Esophagus squamous epithelium (tissue), 5 donors: ENCODE measurements around the gene ZNF30. TPM values are rescaled to one million over a fixed set of nuclear protein-coding genes. Genes with fewer than 3 reads are reported as not detected.
"Not testable (repeated sequence)": the region's sequence is repeated elsewhere in the genome, so short reads cannot be mapped to it uniquely, and the experiment has no call there.

Experiments
- DNase-seq: peaks from one replicate; lab custom pipeline; 2025; lab: John Stamatoyannopoulos, UW
- H3K27ac ChIP-seq, 4 donors: fragments of 200-600 bp; sonication (generic); one replicate each; pipeline ENCODE4 v1.5.1; 2016 to 2019; ENCODE audit warnings: mild to moderate bottlenecking in 1 of 4
- H3K27me3 ChIP-seq, 4 donors: fragments of 200-600 bp; sonication (generic); 1 replicate in 3 of 4; 2 replicates in 1 of 4; pipeline versions ENCODE4 v1.5.1 to v1.6.0; 2017 to 2021; ENCODE audit warnings: antibody characterized with exemption in 1 of 4
- H3K36me3 ChIP-seq, 3 donors: fragments of 200-600 bp; sonication (generic); one replicate each; pipeline ENCODE4 v1.5.1; 2016 to 2019
- H3K4me1 ChIP-seq, 3 donors: fragments of 200-600 bp; sonication (generic); one replicate each; pipeline ENCODE4 v1.5.1; 2017 to 2019
- H3K4me3 ChIP-seq, 4 donors: fragments of 200-600 bp; sonication (generic); 1 replicate in 3 of 4; 2 replicates in 1 of 4; pipeline ENCODE4 v1.5.1; 2016 to 2019; ENCODE audit warnings: mild to moderate bottlenecking in 2 of 4, moderate library complexity in 1 of 4
- H3K9me3 ChIP-seq, 3 donors: fragments of 200-600 bp; sonication (generic); one replicate each; pipeline ENCODE4 v1.5.1; 2016 to 2019
- CTCF ChIP-seq, 6 experiments: fragments of 450-650 bp in 4 of 6; fragments of 200-600 bp in 2 of 6; sonication (generic) in 2 of 6; IDR thresholded peaks; one replicate each; pipeline ENCODE4 v1.5.1; 2016 to 2019; ENCODE audit warnings: antibody characterized with exemption in 6 of 6, mild to moderate bottlenecking in 4 of 6, moderate library complexity in 4 of 6
- POLR2A ChIP-seq, 4 donors: fragments of 450-650 bp; IDR thresholded peaks; one replicate each; pipeline ENCODE4 v1.6.1; 2017; ENCODE audit warnings: antibody characterized with exemption in 4 of 4, mild to moderate bottlenecking in 4 of 4, moderate library complexity in 3 of 4
- WGBS, 2 donors: methylation state at CpG; one replicate each; pipeline ENCODE4 v1.1.5; 2018; 5-methylcytosine and 5-hydroxymethylcytosine counted together
- intact Hi-C: fragments of 100-400 bp; cut with DNase I; formaldehyde crosslinking; loops from one replicate; pipeline ENCODE4 v1.15.0; 2022
- total RNA-seq, 4 donors: library from RNA; depleted of rRNA; stranded (reverse); fragments of >200 nt; gene quantifications; one replicate each; pipeline ENCODE4 v1.1.0, GENCODE V29; 2016
- donor health status: DM: yes; HTN: yes; CAD: no.

Gene ZNF30
- total RNA-seq, 4 donors from 2014 or later: 0.26 to 30.2 (median 1.3) TPM

GRCh38 chr19:34900245-34900644 is 26.5 kb upstream of the ZNF30 start:
- intact Hi-C loops: no loop called here
- no peak for DNase-seq
- Histone ChIP-seq H3K27ac (no peak overlapping the region), H3K4me3 (no peak overlapping the region), H3K4me1 (peaks cover 0 to 7% (median 0%) of the 10 kb centered on the region in 3 donors), H3K9me3 (no peaks in the 10 kb centered on the region), H3K27me3 (peaks cover 0 to 25% (median 6%) of the 10 kb centered on the region in 4 donors), H3K36me3 (no peaks in the 10 kb centered on the region)
- WGBS, 2 donors: 58 to 73% methylated on average over 2 of the region's 2 CpGs
- TF ChIP-seq POLR2A (IDR thresholded peaks at IDR 0.05) (no peak), CTCF (IDR thresholded peaks at IDR 0.05) (no peak)

- Histone ChIP-seq H3K4me3 (no peak overlapping the region), H3K4me1 (peaks cover 0 to 10% (median 0%) of the 10 kb centered on the region in 3 donors), H3K36me3 (no peaks in the 10 kb centered on the region), H3K9me3 (no peaks in the 10 kb centered on the region), H3K27ac (no peak overlapping the region), H3K27me3 (peaks cover 0 to 71% (median 13%) of the 10 kb centered on the region in 4 donors)
- intact Hi-C loops: no loop called here
- DNase-seq: no peak
- no peak for TF ChIP-seq CTCF (IDR thresholded peaks at IDR 0.05)
- TF ChIP-seq POLR2A (IDR thresholded peaks at IDR 0.05): no peak
- 9 to 14% methylated on average over 27 to 37 of the region's 59 CpGs for WGBS, 2 donors
Observed at GRCh38 chr19:34904664-34905527, 21.8 kb upstream of the ZNF30 start.

- no peak for TF ChIP-seq CTCF (IDR thresholded peaks at IDR 0.05)
- TF ChIP-seq POLR2A (IDR thresholded peaks at IDR 0.05): no peak
- WGBS, 2 donors: 82 to 83% methylated on average over 3 of the region's 3 CpGs
- intact Hi-C loops: no loop called here
Observed at GRCh38 chr19:34910770-34911169, 15.9 kb upstream of the ZNF30 start.

GRCh38 chr19:34917144-34917543 is 9.6 kb upstream of the ZNF30 start:
- WGBS, 2 donors: 71 to 90% methylated on average over 2 to 3 of the region's 3 CpGs
- intact Hi-C loops, H3K4me3 ChIP-seq, DNase-seq, H3K27ac ChIP-seq, H3K36me3 ChIP-seq, H3K4me1 ChIP-seq, H3K27me3 ChIP-seq: not testable (repeated sequence)
- H3K9me3 ChIP-seq: peaks cover 0 to 31% (median 19%) of the 10 kb centered on the region in 3 donors

More at GRCh38 chr19:34910770-34911169, 15.9 kb upstream of the ZNF30 start:
- DNase-seq: no peak
- peaks cover 0 to 8% (median 0%) of the 10 kb centered on the region in 3 donors for H3K9me3 ChIP-seq
- H3K4me3 ChIP-seq: no peak overlapping the region
- no peak overlapping the region for H3K27ac ChIP-seq
- no peaks in the 10 kb centered on the region for H3K4me1 ChIP-seq
- H3K36me3 ChIP-seq: no peaks in the 10 kb centered on the region
- H3K27me3 ChIP-seq: peaks cover 0 to 41% (median 2%) of the 10 kb centered on the region in 4 donors

GRCh38 chr19:34918190-34918589 is 8.5 kb upstream of the ZNF30 start:
- Histone ChIP-seq H3K4me1 (no peaks in the 10 kb centered on the region), H3K36me3 (no peaks in the 10 kb centered on the region), H3K4me3 (no peak overlapping the region), H3K27ac (no peak overlapping the region), H3K9me3 (peaks cover 0 to 31% (median 19%) of the 10 kb centered on the region in 3 donors), H3K27me3 (no peaks in the 10 kb centered on the region)
- intact Hi-C loops: no loop called here
- WGBS, 2 donors: 72 to 85% methylated on average over 2 of the region's 2 CpGs
- DNase-seq: no peak
- TF ChIP-seq POLR2A (IDR thresholded peaks at IDR 0.05): no peak
- TF ChIP-seq CTCF (IDR thresholded peaks at IDR 0.05): no peak

- H3K9me3 ChIP-seq: peaks cover 0 to 28% (median 19%) of the 10 kb centered on the region in 3 donors
- H3K4me3 ChIP-seq, H3K27me3 ChIP-seq, intact Hi-C loops, H3K36me3 ChIP-seq, DNase-seq, H3K27ac ChIP-seq, H3K4me1 ChIP-seq: not testable (repeated sequence)
- WGBS, 2 donors: 50 to 55% methylated on average over 8 of the region's 8 CpGs
Observed at GRCh38 chr19:34920090-34920786, 6.5 kb upstream of the ZNF30 start.
